ENCODE results near the gene RARS2.

GRCh38 chr6:87482366-87482765 is 107.4 kb downstream of the RARS2 start:
- no peak for TF ChIP-seq CTCF (IDR thresholded peaks at IDR 0.05)
- no peak for TF ChIP-seq JUN (IDR thresholded peaks at IDR 0.05)
- no peak for TF ChIP-seq EHMT2 (IDR thresholded peaks at IDR 0.05; ENCODE audit: low read depth)
- no peak for TF ChIP-seq ELK1 (IDR thresholded peaks at IDR 0.05; ENCODE audit: low read depth, low read length)
- TF ChIP-seq POLR2A (IDR thresholded peaks at IDR 0.05; ENCODE audit: low read length) = no peak
- no peak for TF ChIP-seq SREBF2 (IDR thresholded peaks at IDR 0.05)
- no peak for TF ChIP-seq NFE2L2 (conservative IDR thresholded peaks at IDR 0.05; ENCODE audit: low read length)
- no peak for TF ChIP-seq RCOR1 (IDR thresholded peaks at IDR 0.05; ENCODE audit: low read depth, low read length)
- no peak for TF ChIP-seq REST (IDR thresholded peaks at IDR 0.05)
- TF ChIP-seq HDAC2 (IDR thresholded peaks at IDR 0.05) = no peak
- TF ChIP-seq RAD21 (conservative IDR thresholded peaks at IDR 0.05 in 1 of 2, IDR thresholded peaks at IDR 0.05 in 1 of 2) = no peak

Data from A549 (cell line).